ENCODE data around the gene ELF1.

DNA sequence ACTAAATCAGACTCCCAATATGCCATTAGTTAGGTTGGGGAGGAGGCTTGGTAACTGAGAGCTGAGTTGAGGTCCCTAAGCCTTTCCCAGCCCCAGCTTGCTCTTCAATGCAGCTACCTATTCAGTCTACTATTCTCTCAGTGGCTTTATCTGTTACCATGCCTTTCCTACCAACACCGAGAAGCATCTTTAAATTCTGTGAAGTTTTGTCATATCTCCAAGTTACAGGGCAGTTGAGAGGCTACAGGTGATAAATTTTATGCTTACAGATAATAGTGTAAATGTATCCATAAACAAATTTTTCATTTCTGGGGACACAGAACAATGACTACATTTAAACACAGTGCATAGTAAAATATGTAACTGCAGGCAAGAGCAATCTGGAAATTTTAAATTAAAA is 110.6 kb downstream of the ELF1 start:
- no peak for TF ChIP-seq CTCF (IDR thresholded peaks at IDR 0.05)
- TF ChIP-seq POLR2A (IDR thresholded peaks at IDR 0.05), result no peak
- no peak for TF ChIP-seq POLR2AphosphoS5 (IDR thresholded peaks at IDR 0.05)
